H4 (cell line): ENCODE results near the gene TNRC6B. TPM values are rescaled to one million over a fixed set of nuclear protein-coding genes. Genes with fewer than 3 reads are reported as not detected.
A peak's percentile ranks its signal among the peaks of the same experiment; 100 is the strongest.

ENCODE experiments used
- DNase-seq: peaks from one replicate; pipeline ENCODE4 v3.0.0-alpha.2; 2015; ENCODE audit warnings: low spot score
- total RNA-seq: library from RNA; depleted of rRNA; stranded (reverse); fragments of >200 nt; shearing (Covaris generic); gene quantifications from 2 replicates; pipeline ENCODE4 v1.2.3, GENCODE V29; 2014

The TNRC6B gene
- total RNA-seq, 1 experiment from 2014 or later, result 14.8 TPM

GRCh38 chr22:40322818-40323447, 145.2 kb downstream of the TNRC6B start:
- no peak for DNase-seq

- no peak for DNase-seq
These were observed 146.0 kb downstream of the TNRC6B start for GRCh38 chr22:40323681-40324171.

GRCh38 chr22:40324468-40325305, 147.0 kb downstream of the TNRC6B start:
- DNase-seq, result no peak

- no peak for DNase-seq
These were observed 147.6 kb downstream of the TNRC6B start for GRCh38 chr22:40325315-40325714.

DNA sequence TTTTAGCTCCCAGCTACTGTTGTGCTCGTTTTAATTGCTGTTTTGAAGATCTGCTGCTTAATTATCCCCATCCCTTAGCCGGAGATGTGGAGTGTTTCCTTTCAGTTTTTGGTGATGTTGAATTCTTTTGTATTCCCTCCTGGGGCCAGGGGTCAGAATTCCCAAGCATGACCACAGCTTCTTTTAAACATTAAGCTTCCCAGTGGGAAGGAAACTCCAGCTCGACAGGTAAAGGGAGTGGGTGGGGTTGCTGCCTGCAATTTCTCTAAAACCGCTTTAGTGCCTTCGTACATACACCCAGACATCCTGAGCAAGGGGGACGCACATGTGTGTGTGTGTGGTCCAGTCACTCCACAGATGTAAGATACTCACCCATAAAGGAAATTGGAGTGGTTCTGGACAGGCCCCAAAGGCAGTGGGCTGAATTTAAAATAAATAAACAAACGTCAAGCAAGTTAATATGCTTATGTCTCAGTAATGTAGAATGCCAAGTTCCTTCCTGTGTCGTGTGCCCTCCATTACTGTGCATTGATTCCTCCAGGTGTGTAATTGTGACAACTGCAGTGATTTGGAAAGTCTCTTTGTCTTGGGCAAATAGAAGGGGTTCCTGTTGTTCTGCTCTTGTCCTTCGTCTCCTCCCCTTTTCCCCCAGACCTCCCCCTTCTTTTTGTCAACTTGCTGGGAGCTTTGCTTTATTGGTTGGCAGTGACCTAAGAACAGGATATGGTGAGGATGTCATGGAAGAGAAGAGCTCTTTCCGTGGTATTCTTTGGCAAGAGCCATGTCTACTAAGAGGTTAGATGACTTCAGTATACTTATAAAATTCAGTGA, 149.4 kb downstream of the TNRC6B start:
- peak; percentile 21 for DNase-seq

GRCh38 chr22:40328546-40329456, 151.1 kb downstream of the TNRC6B start:
- no peak for DNase-seq

- DNase-seq, result no peak
These were observed 151.7 kb downstream of the TNRC6B start for GRCh38 chr22:40329466-40329865.

GRCh38 chr22:40330086-40330485, 152.4 kb downstream of the TNRC6B start:
- DNase-seq, result no peak

- no peak for DNase-seq
These were observed 152.9 kb downstream of the TNRC6B start for GRCh38 chr22:40330615-40331014.

DNA sequence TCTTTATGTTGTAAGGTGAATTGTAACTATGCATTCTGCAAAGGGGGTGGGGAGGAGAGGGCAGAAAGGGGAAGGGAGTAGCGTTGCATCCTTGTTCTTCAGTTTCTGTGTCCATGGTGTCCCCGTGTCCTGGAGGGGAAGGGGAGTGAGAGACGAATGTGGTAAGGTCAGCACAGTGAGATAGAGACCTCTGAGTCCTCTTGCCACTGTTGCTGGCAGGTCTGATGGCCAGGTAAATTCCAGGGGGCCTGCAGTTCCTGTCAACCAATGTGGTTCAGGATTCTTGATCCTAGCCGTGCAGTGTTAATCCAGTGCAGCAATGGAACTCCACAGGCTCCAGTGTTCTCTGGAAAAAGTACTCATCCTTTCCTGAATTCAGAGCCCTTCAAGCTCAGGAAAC, 154.0 kb downstream of the TNRC6B start:
- DNase-seq, result no peak

DNA sequence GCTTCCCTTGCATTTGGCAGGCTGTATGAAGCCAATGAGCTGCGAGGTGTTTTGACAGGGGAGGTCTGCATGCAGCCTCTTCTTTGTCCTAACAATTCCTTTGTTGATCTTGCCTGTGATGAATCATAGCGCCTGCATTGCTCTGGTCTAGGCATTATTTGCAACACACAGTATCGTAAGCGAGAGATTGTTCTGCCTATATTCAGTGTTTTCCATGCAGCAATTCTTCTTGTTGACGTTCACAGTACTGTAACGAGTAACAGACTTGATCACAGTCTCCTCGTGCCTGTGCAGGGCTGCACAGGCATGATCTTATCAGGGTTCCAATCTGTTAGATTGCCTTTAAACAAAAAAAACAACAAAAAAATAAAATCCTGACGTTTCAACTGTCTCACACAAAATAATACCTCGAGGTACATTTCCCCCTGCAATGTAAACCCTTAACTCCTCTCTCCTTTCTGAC, 154.6 kb downstream of the TNRC6B start:
- DNase-seq, result no peak

DNA sequence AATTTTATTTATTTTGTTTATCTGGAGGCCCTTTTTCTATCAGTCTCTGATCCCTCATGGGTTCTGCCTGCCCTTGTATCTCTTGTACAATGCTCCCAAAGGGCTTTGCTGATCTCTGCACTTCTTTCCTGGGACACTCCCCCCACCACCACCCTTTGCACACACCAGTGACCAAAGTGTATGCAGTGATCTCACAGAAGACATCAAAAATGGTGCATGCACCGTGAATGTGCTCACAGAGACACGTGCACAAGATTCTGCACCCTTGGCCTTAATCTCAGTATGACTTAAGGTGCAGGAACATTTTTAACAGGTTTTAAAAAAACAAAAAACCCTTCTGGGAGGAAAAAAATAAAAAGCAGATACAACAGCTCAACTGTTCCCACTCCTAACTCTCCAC, 156.3 kb downstream of the TNRC6B start:
- DNase-seq, result no peak

DNA sequence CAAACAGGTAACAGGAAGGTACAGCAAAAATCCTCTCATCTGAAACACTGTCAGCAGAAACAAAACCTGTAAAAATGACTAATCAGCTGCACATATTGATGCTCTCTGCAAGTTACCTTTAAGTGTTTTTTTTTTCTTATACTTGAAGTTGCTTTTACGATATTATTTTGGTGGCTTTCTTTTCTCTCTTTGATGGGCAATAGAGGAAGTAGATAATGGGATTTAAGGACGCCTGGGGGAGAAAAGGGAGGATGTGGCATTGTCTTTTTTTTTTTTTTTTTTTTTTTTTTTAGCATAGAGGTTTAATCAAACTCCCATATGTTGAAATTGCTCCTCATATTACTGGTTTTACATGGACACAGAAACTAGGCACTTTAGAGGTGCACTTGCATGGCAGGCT, 157.2 kb downstream of the TNRC6B start:
- no peak for DNase-seq

GRCh38 chr22:40335358-40335757, 157.6 kb downstream of the TNRC6B start:
- no peak for DNase-seq

DNA sequence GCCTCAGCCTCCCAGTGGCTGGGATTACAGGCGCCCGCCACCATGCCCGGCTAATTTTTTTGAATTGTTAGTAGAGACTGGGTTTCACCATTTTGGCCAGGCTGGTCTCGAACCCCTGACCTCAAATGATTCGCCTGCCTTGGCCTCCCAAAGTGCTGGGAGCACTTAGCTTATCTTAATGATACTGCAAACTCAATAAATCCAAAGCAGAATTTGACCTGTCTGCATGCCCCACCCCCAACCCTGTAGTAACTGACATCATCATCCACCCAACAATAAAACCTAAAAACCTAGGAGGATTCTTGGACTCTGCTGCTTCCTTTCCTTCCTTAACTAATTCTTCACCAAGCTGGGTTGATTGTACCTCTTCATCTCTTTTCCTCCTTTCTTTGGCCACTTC, 162.3 kb downstream of the TNRC6B start:
- DNase-seq, result no peak

- DNase-seq, result no peak
These were observed 163.9 kb downstream of the TNRC6B start for GRCh38 chr22:40341604-40342003.

GRCh38 chr22:40342521-40342920, 164.8 kb downstream of the TNRC6B start:
- DNase-seq, result no peak

- peak; percentile 23 for DNase-seq
These were observed 167.5 kb downstream of the TNRC6B start for GRCh38 chr22:40345271-40345670.

DNA sequence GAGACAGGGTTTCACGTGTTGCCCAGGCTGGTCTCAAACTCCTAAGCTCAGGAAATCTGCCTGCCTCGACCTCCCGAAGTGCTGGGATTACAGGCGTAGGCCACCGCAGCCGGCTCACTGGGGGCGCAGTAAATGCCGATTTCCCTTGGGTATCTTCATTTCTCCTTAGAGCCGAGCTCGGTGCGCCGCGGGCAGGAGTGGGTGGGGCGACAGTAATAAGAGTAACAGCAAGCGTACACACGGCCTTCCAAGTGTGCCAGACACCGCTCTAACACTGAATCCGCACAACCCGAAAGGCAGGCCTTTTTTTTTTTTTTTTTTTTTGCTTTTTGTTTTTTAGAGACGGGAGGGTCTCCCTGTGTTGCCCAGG, 168.1 kb downstream of the TNRC6B start:
- DNase-seq, result peak; percentile 24

GRCh38 chr22:40346185-40347118, 168.7 kb downstream of the TNRC6B start, which contains the start of gene ADSL:
TSS of gene ADSL (plus strand) at chr22:40346500. CDS start at chr22:40346559, 59 bp downstream.
- DNase-seq, result peak; percentile 74
